K562 (cell line): ENCODE data around the gene COL7A1. TPM values are rescaled to one million over a fixed set of nuclear protein-coding genes. Genes with fewer than 3 reads are reported as not detected.

Experiments used
- NFIC ChIP-seq: fragments of 450-650 bp; IDR thresholded peaks from 2 replicates; pipeline ENCODE4 v1.6.1; 2017; ENCODE audit warnings: mild to moderate bottlenecking, inconsistent platforms
- PHTF2 ChIP-seq: fragments of 250-450 bp; sonication (Bioruptor Pico); IDR thresholded peaks from 2 replicates; pipeline ENCODE4 v1.5.0; 2021; ENCODE audit warnings: mild to moderate bottlenecking
- ZNF224 ChIP-seq: sonication (generic); formaldehyde crosslinking; IDR thresholded peaks from 2 replicates; pipeline ENCODE4 v1.8.0; 2022; ENCODE audit warnings: mild to moderate bottlenecking, missing genetic modification reagents
- polyA plus RNA-seq, 8 experiments: library from polyadenylated mRNA; depleted of rRNA in 4 of 8; stranded (reverse) in 5 of 8; unstranded in 3 of 8; fragments of >200 nt; fragmentation: Nextera tagmentation in 2 of 8; fragmentation: Illumina TruSeq in 1 of 8; extraction: Ambion mirVana in 2 of 8; extraction: Trizol in 1 of 8; gene quantifications; 2 replicates each; pipeline versions ENCODE4 v1.2.1 to v1.2.3, GENCODE V29; 2011 to 2014; ENCODE audit warnings: inconsistent platforms in 1 of 8, missing spikeins in 1 of 8
- total RNA-seq, 7 experiments: library from RNA; depleted of rRNA in 6 of 7; stranded (reverse); fragments of >200 nt in 6 of 7; fragmentation: Illumina TruSeq in 2 of 7; extraction: Trizol in 2 of 7; gene quantifications; 2 replicates each; pipeline versions ENCODE4 v1.2.1 to v1.2.3, GENCODE V29; 2011 to 2021; ENCODE audit warnings: low replicate concordance in 1 of 7
- TF ChIP-seq, protein P1 (sequence below), 2 experiments: IDR thresholded peaks; 2 replicates each; pipeline ENCODE4 v1.6.1; 2011; ENCODE audit warnings: borderline replicate concordance in 1 of 2, control low read depth in 1 of 2, low read depth in 1 of 2, low read length in 1 of 2, mild to moderate bottlenecking in 1 of 2, mixed read lengths in 1 of 2, moderate library complexity in 1 of 2; ENCODE audit not compliant: insufficient read depth in 1 of 2, insufficient read length in 1 of 2, poor library complexity in 1 of 2, severe bottlenecking in 1 of 2; ENCODE audit errors: extremely low read depth in 1 of 2
- TF ChIP-seq, protein P2 (sequence below): fragments of 200-800 bp; sonication (Bioruptor generic); IDR thresholded peaks from 2 replicates; pipeline ENCODE4 v1.6.1; 2016; ENCODE audit warnings: missing genetic modification characterization, missing compliant biosample characterization
- TF ChIP-seq, protein P3 (sequence below): fragments of 250-450 bp; sonication (Bioruptor Pico); IDR thresholded peaks from 2 replicates; pipeline ENCODE4 v1.8.0; 2021; ENCODE audit warnings: mild to moderate bottlenecking, moderate library complexity

COL7A1 gene
- total and polyA plus RNA-seq, 9 of the 15 experiments (the other 6 are each of a cell fraction or from before 2014, with no cell fraction given) = 0.09 to 0.66 (median 0.35) TPM; not detected in 3

DNA sequence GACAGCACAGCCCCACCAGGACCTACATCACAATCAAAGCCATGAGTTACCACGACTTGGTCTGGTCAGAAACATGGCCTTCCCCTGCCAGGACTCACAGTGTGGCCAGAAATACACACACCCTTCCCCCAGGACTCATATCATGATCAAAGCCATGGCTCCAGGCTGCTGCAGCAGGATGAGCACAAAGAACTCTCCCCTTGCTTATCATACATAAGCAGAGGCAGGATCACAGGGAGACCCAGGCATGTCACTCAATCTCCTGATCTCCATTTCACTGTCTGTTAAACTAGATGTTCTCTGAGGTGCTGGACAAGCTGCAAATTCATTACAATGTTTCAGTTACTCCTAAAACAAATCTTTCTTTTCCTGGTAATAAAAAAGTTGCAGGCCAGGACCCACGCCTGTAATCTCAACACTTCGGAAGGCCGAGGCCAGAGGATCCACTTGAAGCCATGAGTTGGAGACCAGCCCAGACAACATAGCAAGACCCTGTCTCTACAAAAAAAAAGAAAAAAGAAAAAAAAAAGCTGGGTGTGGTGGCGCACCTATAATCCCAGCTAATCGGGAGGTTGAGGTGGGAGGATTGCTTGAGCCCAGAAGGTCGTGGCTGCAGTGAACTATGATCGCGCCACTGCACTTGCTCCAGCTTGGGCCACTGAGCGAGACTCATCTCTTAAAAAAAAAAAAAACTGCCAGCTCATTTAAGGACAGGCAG lies 39.7 kb downstream of the COL7A1 start (continued):
- TF ChIP-seq, protein P1, sequence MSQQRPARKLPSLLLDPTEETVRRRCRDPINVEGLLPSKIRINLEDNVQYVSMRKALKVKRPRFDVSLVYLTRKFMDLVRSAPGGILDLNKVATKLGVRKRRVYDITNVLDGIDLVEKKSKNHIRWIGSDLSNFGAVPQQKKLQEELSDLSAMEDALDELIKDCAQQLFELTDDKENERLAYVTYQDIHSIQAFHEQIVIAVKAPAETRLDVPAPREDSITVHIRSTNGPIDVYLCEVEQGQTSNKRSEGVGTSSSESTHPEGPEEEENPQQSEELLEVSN (IDR thresholded peaks at IDR 0.05; ENCODE audit: borderline replicate concordance in 1 of 2, extremely low read depth in 1 of 2, insufficient read depth in 1 of 2, insufficient read length in 1 of 2, low read depth in 1 of 2, low read length in 1 of 2, poor library complexity in 1 of 2, severe bottlenecking in 1 of 2) = no peak
- TF ChIP-seq PHTF2 (no peak), NFIC (peak; percentile 69), ZNF224 (CRISPR knock-in tag) (no peak)
- TF ChIP-seq, protein P2, sequence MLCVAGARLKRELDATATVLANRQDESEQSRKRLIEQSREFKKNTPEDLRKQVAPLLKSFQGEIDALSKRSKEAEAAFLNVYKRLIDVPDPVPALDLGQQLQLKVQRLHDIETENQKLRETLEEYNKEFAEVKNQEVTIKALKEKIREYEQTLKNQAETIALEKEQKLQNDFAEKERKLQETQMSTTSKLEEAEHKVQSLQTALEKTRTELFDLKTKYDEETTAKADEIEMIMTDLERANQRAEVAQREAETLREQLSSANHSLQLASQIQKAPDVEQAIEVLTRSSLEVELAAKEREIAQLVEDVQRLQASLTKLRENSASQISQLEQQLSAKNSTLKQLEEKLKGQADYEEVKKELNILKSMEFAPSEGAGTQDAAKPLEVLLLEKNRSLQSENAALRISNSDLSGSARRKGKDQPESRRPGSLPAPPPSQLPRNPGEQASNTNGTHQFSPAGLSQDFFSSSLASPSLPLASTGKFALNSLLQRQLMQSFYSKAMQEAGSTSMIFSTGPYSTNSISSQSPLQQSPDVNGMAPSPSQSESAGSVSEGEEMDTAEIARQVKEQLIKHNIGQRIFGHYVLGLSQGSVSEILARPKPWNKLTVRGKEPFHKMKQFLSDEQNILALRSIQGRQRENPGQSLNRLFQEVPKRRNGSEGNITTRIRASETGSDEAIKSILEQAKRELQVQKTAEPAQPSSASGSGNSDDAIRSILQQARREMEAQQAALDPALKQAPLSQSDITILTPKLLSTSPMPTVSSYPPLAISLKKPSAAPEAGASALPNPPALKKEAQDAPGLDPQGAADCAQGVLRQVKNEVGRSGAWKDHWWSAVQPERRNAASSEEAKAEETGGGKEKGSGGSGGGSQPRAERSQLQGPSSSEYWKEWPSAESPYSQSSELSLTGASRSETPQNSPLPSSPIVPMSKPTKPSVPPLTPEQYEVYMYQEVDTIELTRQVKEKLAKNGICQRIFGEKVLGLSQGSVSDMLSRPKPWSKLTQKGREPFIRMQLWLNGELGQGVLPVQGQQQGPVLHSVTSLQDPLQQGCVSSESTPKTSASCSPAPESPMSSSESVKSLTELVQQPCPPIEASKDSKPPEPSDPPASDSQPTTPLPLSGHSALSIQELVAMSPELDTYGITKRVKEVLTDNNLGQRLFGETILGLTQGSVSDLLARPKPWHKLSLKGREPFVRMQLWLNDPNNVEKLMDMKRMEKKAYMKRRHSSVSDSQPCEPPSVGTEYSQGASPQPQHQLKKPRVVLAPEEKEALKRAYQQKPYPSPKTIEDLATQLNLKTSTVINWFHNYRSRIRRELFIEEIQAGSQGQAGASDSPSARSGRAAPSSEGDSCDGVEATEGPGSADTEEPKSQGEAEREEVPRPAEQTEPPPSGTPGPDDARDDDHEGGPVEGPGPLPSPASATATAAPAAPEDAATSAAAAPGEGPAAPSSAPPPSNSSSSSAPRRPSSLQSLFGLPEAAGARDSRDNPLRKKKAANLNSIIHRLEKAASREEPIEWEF (CRISPR knock-in tag) = no peak
- TF ChIP-seq, protein P3, sequence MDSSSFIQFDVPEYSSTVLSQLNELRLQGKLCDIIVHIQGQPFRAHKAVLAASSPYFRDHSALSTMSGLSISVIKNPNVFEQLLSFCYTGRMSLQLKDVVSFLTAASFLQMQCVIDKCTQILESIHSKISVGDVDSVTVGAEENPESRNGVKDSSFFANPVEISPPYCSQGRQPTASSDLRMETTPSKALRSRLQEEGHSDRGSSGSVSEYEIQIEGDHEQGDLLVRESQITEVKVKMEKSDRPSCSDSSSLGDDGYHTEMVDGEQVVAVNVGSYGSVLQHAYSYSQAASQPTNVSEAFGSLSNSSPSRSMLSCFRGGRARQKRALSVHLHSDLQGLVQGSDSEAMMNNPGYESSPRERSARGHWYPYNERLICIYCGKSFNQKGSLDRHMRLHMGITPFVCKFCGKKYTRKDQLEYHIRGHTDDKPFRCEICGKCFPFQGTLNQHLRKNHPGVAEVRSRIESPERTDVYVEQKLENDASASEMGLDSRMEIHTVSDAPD = no peak
